PC-9 (cell line): ENCODE results near the gene TSHR.

Experiments
- CTCF ChIP-seq: fragments of 200-600 bp; sonication (generic); conservative IDR thresholded peaks from 2 replicates; pipeline ENCODE4 v1.6.1; 2017; ENCODE audit warnings: mixed run types, antibody characterized with exemption, mild to moderate bottlenecking, moderate library complexity
- EZH2 ChIP-seq: fragments of 200-600 bp; sonication (generic); IDR thresholded peaks from 2 replicates; pipeline ENCODE4 v1.8.0; 2017; ENCODE audit warnings: antibody characterized with exemption, low read depth

DNA sequence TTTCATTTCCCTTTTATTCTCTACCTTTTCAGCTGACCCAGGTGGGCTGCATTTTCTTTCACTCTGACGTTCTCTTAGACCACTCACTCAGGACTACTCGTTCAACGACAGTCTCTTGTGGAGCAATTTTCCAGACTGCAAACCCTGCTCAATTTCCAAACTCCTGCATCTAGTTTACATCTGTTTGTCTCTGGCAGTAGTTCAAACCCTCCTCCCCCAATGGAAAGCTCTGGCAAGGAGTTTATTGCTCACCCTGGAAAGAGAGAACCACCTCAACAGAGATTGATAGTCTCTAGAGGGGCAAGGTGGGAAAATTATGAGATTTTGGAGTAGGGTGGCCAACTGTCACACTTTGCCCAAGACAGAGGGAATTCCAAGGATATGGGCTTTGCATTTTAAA is 130.2 kb downstream of the TSHR start:
- TF ChIP-seq CTCF, result no peak
- TF ChIP-seq EZH2, result no peak
